GM12872 (cell line): ENCODE results near the gene KIAA1755.

ENCODE experiments used
- TF ChIP-seq, protein P1 (sequence below): IDR thresholded peaks from 3 replicates; pipeline ENCODE4 v1.5.1; 2011; ENCODE audit warnings: low read depth, mild to moderate bottlenecking, low read length, moderate library complexity; ENCODE audit not compliant: insufficient read depth

KIAA1755 gene

DNA sequence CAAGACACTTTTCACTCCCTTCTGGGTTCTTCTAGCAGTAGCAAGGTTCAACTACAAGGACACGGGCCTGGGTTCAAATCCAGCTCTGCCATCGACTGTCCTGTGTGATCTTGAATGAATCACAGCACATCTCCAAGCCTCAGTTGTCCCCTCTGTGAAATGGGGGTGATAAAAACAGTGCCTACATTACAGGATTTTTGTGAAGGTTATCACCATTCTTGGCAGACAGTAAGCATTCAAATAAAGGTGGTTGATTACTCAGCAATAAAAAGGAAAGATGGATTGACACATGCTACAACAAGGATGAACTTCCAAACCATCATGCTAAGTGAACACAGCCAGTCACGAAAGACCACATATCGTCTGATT, 88.9 kb downstream of the KIAA1755 start:
- TF ChIP-seq, protein P1, sequence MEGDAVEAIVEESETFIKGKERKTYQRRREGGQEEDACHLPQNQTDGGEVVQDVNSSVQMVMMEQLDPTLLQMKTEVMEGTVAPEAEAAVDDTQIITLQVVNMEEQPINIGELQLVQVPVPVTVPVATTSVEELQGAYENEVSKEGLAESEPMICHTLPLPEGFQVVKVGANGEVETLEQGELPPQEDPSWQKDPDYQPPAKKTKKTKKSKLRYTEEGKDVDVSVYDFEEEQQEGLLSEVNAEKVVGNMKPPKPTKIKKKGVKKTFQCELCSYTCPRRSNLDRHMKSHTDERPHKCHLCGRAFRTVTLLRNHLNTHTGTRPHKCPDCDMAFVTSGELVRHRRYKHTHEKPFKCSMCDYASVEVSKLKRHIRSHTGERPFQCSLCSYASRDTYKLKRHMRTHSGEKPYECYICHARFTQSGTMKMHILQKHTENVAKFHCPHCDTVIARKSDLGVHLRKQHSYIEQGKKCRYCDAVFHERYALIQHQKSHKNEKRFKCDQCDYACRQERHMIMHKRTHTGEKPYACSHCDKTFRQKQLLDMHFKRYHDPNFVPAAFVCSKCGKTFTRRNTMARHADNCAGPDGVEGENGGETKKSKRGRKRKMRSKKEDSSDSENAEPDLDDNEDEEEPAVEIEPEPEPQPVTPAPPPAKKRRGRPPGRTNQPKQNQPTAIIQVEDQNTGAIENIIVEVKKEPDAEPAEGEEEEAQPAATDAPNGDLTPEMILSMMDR: no peak

DNA sequence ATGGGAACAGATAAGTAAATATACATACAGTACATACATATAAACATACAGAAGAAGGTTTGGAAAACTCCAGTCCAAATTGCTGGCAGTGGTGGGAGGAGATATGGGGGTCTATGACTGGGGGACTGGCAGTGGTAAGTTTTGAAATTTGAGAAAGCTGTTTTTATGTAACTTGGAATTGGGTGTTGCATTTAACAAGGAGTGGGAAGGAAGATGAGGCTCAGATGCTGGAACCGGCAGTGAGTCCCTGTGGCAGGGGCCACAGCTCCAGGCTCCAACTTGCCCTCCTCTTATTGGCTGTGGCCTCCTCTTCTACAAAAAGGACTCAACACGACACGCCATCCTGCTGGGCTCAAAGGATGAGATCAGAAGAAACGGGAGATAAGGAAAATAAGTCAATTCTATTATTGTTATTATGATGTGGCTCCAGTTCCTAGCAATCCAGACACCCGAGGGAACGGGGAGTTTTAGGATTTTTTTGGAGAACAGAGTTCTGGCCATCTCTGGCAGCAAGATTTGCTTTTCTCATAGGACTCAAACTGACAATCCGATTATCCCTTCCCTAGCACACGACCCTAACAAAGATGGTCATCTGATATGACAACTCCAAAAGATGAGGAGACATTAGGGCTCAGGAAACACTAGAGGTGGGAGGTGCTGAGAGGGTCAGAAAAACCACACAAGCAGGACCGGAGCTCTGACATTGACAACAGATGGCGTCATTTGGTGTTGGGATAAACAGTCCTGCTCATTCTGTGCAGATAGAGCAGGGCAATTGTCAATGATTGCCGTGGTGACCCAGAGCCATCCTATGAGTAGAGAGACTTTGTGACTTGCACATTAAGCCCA, 89.5 kb downstream of the KIAA1755 start:
- TF ChIP-seq, protein P1: no peak

DNA sequence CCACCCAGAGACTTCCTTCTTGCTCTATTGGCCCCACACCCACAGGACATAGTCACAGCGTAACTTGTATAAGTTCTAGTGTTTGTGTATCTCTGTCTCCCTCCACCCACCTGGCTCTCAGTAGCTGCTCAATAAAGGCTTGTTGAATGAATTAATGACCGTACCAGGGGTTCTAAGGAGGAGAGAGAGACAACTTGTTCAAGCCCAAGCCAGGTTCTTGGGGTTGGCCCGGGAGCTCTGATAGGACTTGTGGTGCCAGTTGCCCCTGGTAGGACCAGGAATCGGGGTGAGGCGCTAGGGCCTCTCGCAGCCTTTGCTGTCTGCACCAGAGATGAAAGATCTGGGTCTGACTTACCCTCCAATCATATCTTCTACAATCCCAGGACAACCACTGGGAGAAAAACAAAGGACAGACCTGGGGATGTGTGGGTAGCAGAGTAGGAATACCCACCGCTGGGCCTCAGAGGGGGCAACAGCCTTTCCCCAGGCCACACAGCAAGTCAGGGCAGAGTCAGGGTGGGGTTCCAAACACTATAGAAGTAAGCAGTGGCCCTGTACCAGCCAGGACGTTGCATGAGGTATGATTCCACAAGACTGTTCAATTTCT, 90.2 kb downstream of the KIAA1755 start:
- TF ChIP-seq, protein P1: no peak

DNA sequence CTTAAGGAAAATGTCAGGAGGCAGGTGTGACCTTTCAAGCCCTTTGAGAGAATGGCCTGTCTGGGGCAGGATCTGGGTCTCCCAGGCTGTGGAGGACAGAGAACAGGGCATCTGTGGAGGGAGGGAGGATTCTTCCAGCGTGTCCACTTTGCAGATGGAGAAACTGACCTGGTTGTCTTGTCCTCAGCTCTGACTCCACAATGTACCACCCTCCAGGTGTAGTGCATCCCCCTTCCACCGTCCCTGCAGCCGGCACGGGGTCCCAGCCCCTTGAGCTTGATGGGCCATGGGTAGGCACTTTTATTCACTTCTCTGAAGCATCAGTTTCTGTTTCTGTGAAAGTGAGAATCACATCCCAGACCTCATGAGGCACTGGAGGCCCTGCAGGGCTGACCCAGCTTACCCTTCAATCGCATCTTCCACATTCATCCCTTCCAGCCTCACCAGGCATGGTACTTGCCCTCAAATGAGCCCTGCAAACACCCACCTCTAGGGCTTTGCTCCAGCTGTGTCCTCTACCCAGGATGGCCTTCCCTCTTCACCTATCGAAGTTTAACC, 90.8 kb downstream of the KIAA1755 start:
- TF ChIP-seq, protein P1: no peak

DNA sequence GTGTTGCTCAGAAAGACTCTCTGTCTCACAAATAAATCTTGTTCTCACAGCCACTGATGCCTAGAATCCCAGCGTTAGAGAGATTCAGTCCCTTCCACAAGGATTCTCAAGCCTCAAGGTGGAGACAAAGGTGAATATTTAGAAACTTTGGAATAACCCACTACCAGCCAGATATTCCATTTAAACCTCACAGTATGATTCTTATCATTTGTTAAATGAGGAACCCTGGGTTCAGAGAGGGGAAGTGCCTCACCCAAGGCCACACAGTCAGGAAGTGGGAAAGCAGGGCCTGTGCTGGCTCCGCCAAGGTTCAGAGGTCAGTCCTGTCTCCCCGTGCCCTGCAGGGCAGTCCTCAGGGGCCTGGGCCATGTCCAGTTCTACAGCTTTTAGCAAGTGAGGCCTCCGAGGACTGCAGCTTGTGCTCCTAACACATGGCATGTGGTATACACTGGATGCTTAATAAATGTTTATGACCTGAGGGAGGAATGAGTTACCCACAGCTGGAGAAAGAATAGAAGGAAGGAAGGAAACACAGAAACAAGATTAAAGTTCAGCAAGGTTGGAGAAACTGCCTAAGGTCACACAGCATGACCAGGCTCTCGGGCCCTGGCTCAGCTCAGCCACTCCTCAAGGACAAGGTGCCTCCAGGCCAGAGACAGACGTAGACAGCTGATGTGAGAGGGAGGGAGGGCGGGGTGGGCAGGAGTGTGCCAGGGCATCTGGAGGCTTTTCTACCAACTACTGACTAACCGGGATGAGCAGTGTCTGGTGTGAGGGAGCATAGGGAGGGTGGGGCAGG, 91.5 kb downstream of the KIAA1755 start:
- TF ChIP-seq, protein P1: no peak

DNA sequence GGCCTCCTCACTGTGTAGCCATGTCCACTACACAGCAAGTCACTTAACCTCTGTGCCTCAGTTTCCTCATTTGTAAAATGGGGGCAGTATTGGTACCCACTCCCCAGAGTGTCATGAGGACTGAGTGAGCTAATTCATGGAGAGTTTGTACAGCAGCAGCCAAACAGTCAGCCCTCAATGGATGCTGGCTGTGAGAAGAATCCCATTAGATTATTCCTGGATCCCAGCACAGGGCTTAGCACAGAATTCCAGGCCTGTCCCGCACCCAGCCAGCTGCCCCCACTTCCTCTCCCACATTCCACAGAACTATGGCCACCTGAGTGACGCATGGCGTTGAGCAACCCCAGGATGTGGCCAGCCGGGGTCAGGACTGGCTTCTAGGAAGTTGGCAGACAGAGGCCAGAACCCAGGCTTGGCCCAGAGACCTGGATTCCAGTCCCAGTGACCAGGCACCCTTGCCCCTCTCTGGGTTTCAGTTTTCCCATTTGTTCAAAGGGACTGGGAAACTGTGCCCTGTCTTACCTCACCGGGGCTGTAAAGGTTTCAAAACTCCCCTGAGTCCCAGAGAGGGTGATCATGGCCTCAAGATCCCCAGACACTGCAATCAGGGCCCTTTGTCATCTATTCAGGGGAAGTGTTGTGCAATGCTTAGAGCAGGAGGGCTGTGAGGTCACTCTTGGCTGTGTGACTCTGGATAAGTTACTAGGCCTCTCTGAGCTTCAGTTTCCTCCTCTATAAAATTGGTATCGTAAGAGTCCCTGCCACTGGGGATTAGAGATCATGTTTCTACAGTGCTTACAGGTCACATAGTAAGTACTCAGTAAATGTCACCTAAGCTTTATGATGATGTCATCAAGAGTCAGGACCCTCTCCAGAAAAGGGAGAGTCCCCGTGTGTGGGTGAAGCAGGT, 92.4 kb downstream of the KIAA1755 start:
- TF ChIP-seq, protein P1: no peak
